Skin epidermis (tissue), 12 donors: Measurements from ENCODE around the gene MECR.
"Not testable (repeated sequence)": the region's sequence is repeated elsewhere in the genome, so short reads cannot be mapped to it uniquely, and the experiment has no call there.

Experiments used
- H3K27ac ChIP-seq, 21 experiments: fragments of 200-600 bp; sonication (generic) in 11 of 21; one replicate each; pipeline ENCODE4 v1.5.0; 2020; ENCODE audit warnings: mild to moderate bottlenecking in 3 of 21, inconsistent platforms in 2 of 21, moderate library complexity in 2 of 21
- H3K4me3 ChIP-seq, 7 experiments: fragments of 200-600 bp; sonication (generic) in 2 of 7; one replicate each; pipeline ENCODE4 v1.5.0; 2020; ENCODE audit warnings: inconsistent platforms in 2 of 7, mild to moderate bottlenecking in 2 of 7, moderate library complexity in 1 of 7

Gene MECR

DNA sequence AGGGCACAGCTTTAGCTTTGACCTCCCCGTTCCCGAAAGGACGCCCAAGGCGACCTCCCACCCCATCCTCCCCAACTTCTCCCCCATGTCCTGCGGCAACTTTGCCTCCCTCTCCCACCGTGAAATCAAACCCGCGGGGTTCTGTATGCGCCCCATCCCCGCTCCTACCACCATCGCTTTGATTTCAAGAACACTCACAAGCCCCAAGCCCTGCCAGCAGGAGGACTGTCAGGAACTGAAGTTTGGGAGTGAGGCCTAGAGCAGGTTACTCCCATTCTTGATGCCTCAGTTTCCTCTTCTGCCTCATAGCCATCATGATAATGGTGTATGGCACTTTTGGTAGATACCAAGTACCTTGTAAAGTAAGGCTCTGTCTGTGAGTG, 7.9 kb upstream of the MECR start:
- Histone ChIP-seq H3K4me3 (peak overlapping the region in 6 of 7 experiments; percentile 23 to 66 (median 39)), H3K27ac (peak overlapping the region in 12 of 21 experiments; percentile 0 to 86 (median 46))

DNA sequence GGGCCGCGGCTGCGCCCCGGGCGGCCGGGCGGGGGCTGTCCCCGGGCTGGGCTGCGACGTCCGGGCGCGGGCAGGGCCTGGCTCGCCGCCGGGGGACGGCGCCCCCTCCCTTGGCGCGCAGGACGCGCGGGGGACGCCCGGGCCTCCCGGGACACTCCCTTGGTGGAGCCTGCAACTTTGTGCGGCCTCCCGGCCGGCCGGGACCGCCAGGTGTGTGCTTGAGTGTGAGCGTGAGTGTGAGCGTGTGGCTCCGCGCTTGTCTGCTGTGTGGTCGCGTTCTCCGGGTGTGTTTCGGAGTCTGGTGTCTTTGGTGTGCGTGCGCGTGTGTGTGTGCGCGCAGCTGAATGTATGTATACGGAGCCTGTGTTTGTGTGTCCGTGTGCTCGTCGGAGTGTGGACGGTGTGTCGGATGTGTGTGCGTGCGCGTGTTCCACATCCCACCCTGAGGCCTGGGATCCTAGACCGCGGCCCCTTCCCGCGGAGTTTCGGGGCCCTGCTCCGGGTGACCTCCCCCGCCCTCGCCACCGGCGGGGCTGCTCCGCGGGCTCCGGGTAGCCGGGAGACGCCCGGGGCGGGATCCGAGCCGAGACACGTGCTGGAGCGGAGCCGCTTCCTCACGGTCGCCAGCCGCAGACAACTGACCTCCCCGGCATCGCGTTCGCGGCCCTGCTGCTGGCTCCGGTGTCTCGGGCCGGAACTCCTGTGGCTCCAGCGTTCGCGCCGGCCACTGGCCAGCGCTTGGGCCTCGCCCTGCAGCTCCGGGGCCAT, 7.3 kb upstream of the MECR start:
- H3K27ac ChIP-seq = peak overlapping the region in 13 of 21 experiments; percentile 0 to 86 (median 50)
- peak overlapping the region; percentile 23 to 66 (median 42) for H3K4me3 ChIP-seq

DNA sequence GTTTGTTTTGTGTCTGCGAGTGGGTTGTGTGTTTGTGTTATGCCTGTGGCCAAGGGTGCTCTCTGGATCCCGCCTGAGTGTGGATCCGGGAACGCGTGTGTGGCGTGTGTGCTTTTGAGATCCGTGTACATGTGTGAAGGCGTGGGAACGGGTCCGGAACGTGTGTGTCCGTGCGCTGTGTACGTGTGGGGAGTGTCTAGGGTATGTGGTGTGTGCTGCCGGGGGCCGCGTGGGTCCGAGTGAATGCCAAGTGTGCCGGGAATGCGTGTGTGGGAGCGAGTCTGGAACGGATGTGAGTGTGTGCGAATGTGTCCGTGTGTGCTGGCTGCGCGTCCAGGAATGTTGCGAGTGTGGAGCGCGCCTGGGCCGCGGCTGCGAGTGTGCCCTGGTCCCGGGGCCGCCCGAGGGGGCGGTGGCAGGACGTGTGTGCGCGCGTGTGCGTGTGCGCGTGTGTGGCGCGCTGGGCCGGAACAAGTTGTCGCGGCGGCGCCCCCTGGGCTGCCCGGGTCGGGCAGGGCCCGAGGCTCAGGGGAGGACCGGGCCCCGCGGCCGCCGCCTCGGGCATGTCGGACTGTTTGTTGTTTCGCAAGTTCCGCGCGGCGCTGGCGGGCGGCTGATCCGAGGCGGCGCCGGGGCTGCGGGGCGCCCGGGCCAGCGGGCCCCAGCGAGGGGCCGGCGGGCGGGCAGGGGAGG, 6.5 kb upstream of the MECR start:
- Histone ChIP-seq H3K4me3 (peak overlapping the region; percentile 38 to 66 (median 55)), H3K27ac (peak overlapping the region in 14 of 21 experiments; percentile 7 to 86 (median 48))

DNA sequence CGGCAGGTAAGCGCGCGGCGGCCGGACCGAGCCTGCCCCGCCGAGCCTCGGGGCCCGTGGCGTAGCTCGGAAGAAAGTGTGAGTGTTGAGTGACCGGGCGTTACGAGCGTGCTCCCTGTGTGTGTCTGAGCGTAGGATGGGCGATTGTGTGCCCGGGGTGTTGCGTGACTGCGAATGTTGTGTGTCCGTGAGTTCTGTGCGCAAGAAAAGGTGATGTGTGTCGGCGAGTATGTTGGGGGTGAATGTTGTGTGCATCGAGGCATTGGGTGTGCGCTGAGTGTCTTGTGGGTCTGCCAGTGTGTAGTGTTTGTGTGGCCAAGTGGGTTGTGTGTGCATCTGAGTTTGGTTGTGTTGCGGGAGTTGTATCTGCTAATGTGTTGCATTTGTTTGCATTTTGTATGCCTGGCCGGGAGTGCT, 6.0 kb upstream of the MECR start:
- H3K27ac ChIP-seq = peak overlapping the region in 13 of 21 experiments; percentile 7 to 86 (median 62)

DNA sequence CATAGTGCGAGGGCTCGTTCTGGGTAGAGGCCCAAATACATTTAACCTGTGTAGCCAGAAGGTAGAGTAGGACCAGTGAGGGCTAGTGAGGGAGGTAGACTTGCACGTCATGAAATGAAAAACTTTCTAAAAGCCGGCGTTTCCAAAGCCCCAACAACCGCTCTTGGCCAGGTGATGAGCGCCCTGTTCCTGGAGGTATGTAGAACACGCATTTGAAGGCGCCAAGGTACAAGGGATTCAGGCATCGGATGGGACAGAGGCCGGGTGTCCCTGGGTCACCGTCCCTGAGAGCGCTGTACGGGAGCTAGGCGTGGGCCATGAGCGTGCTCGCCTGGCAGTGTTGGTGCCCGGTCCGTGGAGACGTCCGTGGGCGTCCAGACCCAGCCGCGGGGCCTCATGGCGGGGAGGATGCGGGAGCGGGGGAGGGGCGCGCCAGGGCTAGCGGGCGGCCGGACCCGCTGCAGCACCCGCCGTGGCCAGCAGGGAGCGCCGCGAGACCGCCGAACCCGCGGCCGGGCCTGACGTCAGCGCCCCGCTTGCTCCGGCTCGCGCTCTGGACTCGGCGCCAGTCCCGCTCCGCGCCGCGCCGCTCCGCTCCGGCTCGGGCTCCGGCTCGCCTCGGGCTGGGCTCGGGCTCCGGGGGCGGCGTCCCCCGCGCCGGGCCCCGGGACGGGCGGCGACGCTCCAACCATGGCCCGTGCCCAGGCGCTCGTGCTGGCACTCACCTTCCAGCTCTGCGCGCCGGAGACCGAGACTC, 5.4 kb upstream of the MECR start, which contains the start of gene PTPRU:
Gene PTPRU, plus strand, starts transcription at position 568 of the 757 bp plus-strand sequence. Its CDS starts 123 bp downstream, at position 691.
- Histone ChIP-seq H3K27ac (peak within 1 kb of the TSS in 14 of 21 experiments; percentile 7 to 86 (median 48)), H3K4me3 (peak within 1 kb of the TSS; percentile 38 to 66 (median 55))

More for the DNA sequence above, 6.0 kb upstream of the MECR start:
- H3K4me3 ChIP-seq = peak overlapping the region; percentile 38 to 66 (median 55)

DNA sequence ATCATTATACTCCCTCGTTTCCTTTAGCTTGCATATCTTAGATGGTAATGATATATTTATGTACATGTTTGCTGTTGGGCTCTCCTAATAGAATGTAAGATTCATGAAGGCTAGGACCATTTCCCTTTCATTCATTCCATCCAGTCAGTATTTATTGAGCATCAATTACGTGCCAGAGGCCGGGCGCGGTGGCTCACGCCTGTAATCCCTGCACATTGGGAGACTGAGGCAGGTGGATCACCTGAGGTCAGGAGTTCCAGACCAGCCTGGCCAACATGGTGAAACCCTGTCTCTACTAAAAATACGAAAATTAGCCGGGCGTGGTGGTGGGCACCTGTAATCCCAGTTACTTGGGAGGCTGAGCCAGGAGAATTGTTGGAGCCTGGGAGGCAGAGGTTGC, 4.1 kb upstream of the MECR start:
- not testable (repeated sequence) for H3K27ac ChIP-seq, H3K4me3 ChIP-seq

DNA sequence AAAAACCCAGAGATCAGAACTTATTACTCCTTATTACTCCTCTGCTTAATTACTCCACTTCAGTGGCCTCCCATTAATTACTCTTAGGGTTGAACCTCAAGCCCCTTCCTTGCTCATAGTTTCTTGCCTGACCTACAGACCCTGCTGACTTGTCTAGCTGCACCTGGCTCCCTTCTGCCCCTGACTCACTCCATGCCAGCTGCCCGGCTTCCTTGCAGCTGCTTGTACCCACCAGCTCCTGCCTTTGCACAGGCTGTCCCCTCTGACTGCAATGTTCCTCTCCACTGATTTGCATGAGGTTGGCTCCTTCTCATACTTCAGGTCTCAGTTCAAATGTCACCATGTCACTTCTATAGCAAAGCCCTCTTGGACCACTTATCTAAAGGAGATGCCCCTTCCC, 3.7 kb upstream of the MECR start:
- H3K27ac ChIP-seq = no peak overlapping the region
- H3K4me3 ChIP-seq = no peak overlapping the region

DNA sequence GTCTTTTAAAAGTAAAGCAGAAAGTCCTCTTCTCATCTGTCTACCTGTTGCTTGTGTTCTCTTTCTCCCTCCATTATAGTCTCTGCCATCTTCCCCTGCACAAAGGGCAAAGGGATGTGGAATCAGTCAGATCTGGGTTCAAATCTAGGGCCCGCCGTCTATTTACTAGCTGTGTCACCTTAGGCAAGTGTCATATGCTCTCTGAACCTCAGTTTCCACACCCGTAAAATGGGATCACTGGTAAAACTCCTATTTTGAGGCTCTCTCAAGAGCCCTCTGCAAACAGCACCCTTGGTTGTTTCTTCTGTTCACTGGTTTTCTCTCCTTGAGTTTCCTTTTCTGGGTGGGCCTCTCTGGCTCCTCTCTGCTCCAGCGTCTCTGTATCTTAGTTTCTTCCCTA, 3.0 kb upstream of the MECR start:
- no peak overlapping the region for H3K27ac ChIP-seq
- H3K4me3 ChIP-seq = no peak overlapping the region

DNA sequence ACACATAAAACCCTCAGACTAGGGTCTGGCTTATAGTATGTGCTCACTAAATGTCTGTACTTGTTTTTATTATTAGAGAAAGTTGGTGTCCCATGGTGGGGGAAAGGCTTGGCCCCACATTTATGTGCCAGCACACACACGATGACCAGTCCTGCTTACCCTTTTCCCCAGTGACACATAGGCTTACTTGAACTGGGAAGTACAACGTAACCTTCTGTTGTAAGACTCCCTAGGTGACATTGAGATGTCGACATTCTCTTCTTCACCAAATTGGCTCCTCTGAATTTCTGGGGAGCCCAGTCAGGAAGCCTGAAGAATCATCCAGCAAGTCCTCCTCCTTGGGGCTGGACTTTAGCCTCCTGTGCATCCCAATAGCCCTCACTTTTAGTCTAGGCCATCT, 1.7 kb upstream of the MECR start:
- H3K4me3 ChIP-seq = no peak overlapping the region
- H3K27ac ChIP-seq = no peak overlapping the region

DNA sequence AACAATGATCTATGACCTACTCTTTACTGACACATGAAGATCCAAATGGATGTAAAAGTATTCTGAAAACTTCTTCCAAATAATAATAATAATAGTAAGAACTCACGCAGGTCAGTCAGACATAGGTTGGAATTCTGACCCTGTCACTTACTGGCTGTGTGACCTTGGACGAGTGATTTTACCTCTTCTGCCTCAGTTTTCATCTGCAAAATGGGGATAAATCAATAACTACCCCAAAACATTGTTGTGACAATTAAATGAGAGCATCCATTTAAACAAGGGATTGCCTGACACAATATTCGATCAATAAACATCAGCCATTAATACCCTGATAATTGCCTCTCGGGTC, 556 bp downstream of the MECR start:
- Histone ChIP-seq H3K27ac (peak overlapping the region; percentile 24 to 90 (median 81)), H3K4me3 (peak overlapping the region; percentile 69 to 92 (median 84))

DNA sequence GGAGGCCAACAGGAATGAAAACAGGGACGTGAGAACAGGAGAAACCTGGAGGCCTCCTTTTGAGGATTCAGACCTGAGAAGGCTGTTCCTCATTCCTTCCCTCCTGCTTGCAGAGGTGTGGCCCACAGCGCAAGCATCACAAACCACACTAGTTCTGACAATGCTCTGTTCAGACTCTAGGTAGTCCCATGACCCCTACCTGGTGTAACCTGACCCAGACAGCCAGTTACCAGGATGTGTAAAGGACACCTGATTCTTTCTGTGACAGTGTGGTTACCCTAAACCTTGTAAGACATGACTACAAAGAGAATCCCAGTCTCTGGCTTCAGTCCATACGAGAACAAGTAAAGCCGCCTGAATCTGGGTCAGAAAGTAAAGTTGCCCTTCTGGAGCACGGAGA, 3.2 kb downstream of the MECR start:
- Histone ChIP-seq H3K27ac (peak overlapping the region in 2 of 21 experiments; percentile 3 to 45), H3K4me3 (no peak overlapping the region)

DNA sequence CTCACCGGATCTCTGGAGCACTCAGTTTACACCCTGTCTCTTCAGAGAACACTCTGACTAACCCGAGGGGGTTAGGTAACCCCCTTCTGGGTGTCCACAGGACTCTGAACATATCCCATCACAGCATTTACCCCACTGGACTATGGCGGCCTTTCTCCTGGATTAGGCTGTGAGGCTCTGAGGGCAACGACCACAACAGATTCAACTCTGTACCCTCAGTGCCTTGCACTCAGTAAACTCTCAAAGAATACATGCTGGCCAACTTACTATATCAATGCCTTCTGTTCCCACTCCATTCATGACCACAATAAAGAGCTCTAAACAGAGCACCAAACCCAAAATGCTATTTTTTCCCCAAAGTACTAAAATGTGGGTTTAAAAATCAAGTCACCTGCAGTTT, 5.4 kb downstream of the MECR start:
- Histone ChIP-seq H3K4me3 (no peak overlapping the region), H3K27ac (no peak overlapping the region)

DNA sequence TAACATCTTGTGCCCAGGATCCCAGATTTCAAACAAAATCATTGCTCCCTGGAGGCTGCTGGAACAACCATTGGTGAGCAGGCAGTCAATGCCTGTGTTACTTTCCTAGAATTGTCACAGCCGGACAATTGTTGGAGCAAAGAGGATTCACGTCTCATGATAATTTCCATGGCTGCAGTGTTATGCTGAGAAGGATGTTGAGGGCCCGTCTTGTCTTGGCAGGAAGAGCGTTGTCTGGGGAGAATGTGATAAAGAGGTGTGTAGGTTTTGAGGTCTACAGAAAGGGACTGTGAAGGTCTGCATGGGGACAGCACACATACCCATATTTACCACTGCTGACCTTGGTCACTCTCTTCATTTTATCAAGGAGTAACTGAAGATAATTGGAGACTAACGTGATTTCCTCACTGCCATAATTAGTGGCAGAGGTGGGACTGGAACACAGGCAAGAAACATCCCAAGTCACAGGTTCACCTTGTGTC, 6.3 kb downstream of the MECR start:
- H3K27ac ChIP-seq = no peak overlapping the region

DNA sequence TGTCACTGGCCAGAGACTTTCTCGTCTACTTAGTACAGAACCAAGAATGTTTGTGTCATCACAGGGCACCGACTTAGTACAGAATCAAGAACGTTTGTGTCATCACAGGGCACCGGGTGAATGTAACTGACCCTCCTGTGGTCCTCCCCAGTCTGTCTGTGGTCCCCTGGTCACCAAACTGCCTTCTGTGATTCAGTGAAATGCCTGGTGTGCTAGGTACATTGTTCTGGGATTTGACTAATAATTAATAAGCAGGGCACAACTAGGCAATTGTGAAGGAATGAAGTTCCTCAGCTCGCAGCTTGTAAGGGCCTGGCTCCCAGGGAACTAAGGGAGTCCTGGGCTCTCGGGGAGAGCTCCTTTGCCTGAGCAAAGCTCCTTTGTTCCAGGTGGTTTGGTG, 7.2 kb downstream of the MECR start:
- Histone ChIP-seq H3K27ac (no peak overlapping the region), H3K4me3 (no peak overlapping the region)

More for the DNA sequence above, 6.3 kb downstream of the MECR start:
- H3K4me3 ChIP-seq = no peak overlapping the region

DNA sequence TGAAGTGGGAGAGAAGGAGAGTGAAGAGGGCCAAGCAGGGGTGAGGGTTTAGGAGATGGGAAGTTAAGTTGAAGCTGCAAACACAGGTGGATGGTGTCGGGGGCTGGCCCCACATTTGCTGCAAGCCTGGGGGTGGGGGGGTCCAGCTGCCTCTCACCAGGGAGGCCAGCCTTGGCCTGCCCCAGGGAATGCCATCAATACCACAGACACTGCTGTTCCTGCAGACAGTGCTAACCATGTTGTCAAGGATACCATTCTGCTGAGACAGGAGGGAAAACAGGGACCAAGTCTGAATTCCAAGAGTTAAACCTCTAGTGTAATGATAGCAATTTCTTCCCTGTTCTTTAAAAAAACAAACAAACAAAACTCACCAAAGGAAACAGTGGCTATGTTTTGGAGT, 8.0 kb downstream of the MECR start:
- Histone ChIP-seq H3K27ac (no peak overlapping the region), H3K4me3 (no peak overlapping the region)

DNA sequence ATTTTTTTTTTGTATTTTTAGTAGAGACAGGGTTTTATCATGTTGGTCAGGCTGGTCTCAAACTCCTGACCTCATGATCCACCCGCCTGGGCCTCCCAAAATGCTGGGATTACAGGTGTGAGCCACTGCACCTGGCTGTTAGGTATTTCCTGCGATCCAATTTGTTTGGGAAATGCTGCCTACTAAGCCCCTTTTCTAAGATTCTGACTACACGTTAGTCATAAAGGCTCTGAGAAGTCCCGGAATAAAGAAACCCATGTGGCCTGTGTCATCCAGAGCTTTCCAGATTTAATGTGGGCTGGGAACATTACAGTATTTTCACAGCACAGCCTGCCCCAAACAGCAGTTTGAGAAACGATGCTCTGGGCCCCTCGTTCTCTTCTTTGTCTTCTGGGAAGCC, 8.5 kb downstream of the MECR start:
- H3K4me3 ChIP-seq, H3K27ac ChIP-seq: not testable (repeated sequence)

DNA sequence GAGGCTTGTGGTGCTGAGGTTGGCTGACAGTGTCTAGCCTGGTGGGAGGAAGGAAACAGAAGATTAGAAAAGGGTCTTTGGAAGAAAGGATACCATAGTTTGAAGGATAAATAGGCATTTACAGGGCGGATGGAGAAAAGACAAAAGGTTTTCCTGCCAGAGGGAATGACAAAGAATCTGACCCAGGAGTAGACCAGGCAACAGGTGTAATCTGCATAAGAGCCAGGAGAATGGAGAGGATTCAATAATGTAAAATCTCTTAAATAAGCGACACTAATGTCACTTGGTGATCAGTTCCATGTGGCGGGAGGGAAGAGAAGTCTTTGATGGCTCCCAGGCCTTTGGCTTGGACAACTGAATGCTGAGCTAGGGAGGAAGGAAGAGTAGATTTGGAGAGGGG, 9.4 kb downstream of the MECR start:
- Histone ChIP-seq H3K4me3 (no peak overlapping the region), H3K27ac (no peak overlapping the region)

DNA sequence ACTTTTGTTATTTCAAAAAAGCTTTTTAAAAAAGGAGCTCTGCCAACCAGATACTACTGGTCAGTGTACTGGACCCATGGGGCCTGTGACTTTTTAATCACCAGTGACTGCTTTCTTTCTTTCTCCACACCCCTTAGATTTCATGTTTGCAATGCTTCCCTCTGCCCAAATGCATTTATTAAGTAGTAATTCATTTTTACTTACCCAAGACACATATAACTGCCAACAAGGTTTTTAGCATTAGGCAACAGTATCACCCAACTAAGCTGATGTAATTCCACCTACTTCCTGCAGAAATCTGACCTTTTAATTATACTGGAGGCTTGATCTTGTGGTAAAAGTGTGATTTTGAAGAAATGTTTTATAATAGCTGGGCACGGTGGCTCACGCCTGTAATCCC, 12.5 kb downstream of the MECR start:
- H3K4me3 ChIP-seq = no peak overlapping the region
- H3K27ac ChIP-seq = no peak overlapping the region

DNA sequence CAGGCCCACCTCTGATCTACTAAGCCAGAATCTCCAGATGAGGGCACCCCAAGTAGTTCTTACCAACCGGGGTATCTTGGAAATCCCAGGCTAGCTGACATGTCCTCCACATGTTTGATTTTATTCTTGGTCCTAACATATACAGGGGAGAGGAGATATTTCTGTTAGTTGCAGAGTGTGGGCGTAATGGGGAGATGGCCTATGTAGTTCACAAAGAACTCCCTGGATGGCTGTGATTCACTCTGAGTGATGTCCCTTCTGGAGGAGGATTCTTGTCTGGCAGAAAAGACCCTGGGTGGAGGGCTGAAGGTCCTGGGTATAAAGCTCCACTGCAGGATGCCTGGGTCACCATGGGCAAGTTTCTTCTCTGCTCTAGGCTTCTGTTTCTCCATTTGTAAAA, 13.1 kb downstream of the MECR start:
- no peak overlapping the region for H3K27ac ChIP-seq

DNA sequence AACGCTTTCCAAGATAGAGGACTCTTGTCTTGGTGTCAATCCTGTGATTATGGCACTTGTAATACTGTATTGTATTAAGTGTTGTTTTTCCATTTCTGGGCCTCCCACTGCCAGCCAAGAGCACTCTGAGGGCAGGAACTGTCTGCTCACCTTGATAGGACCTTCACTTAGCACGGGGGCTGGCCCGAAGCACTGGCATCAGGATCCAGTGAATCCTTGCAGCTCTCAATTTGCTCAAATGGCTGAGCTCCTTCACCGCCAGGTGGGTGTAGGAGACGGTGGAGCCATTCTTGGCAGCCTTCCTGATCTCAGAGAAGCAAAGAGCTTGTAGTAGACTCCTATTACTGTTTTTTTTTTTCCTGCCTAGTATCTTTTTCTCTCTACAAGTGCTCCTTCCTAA, 17.7 kb downstream of the MECR start:
- Histone ChIP-seq H3K4me3 (no peak overlapping the region), H3K27ac (no peak overlapping the region)

More for the DNA sequence above, 13.1 kb downstream of the MECR start:
- no peak overlapping the region for H3K4me3 ChIP-seq
